CD4-positive, alpha-beta memory T cell (primary cell): ENCODE data around the gene PRLR. TPM values are rescaled to one million over a fixed set of nuclear protein-coding genes. Genes with fewer than 3 reads are reported as not detected.
A peak's percentile ranks its signal among the peaks of the same experiment; 100 is the strongest.

ENCODE experiments used
- CTCF ChIA-PET: fragments of 350-600 bp; sonication (Branson Sonifier 250); formaldehyde crosslinking; loops from one replicate; lab custom pipeline; 2021; ENCODE audit warnings: inconsistent platforms; ENCODE audit not compliant: partially characterized antibody; lab: Charles Lee
- POLR2A ChIA-PET: fragments of 350-600 bp; sonication (Branson Sonifier 250); formaldehyde crosslinking; loops from one replicate; lab custom pipeline; 2021; ENCODE audit not compliant: partially characterized antibody; lab: Charles Lee
- DNase-seq, 5 donors: peaks; one replicate each; pipeline versions ENCODE4 v3.0.0 to v3.0.0-alpha.2; 2020 to 2022; ENCODE audit warnings: mixed read lengths in 1 of 5
- H3K27ac ChIP-seq: one replicate; pipeline ENCODE4 v1.7.0; 2013; ENCODE audit warnings: low read depth, low read length
- H3K27me3 ChIP-seq: 2 replicates; pipeline ENCODE4 v1.7.0; 2013; ENCODE audit warnings: mild to moderate bottlenecking, low read length, moderate library complexity; ENCODE audit not compliant: insufficient read depth
- H3K36me3 ChIP-seq: 2 replicates; pipeline ENCODE4 v1.7.0; 2013; ENCODE audit warnings: mild to moderate bottlenecking, low read length, moderate library complexity; ENCODE audit not compliant: insufficient read depth
- H3K4me1 ChIP-seq: 2 replicates; pipeline ENCODE4 v1.7.0; 2013; ENCODE audit warnings: mild to moderate bottlenecking, low read length, moderate library complexity; ENCODE audit not compliant: insufficient read depth
- H3K4me3 ChIP-seq, 2 donors: one replicate each; pipeline ENCODE4 v1.7.0; 2013; ENCODE audit warnings: low read length in 2 of 2, mild to moderate bottlenecking in 1 of 2
- H3K9me3 ChIP-seq, 2 donors: one replicate each; pipeline ENCODE4 v1.7.0; 2013; ENCODE audit warnings: low read length in 2 of 2, control low read depth in 1 of 2; ENCODE audit not compliant: control insufficient read depth in 1 of 2
- H3K27ac Mint-ChIP-seq, 7 donors: one replicate each; pipeline ENCODE4 v1.8.0; 2020 to 2021; ENCODE audit warnings: mixed read lengths in 7 of 7, mild to moderate bottlenecking in 6 of 7, inconsistent platforms in 3 of 7, moderate library complexity in 3 of 7
- H3K27me3 Mint-ChIP-seq, 2 donors: one replicate each; pipeline ENCODE4 v1.8.0; 2020 to 2021; ENCODE audit warnings: mixed read lengths in 2 of 2
- H3K36me3 Mint-ChIP-seq, 2 donors: one replicate each; pipeline ENCODE4 v1.8.0; 2020 to 2021; ENCODE audit warnings: mixed read lengths in 2 of 2, inconsistent platforms in 1 of 2, mild to moderate bottlenecking in 1 of 2
- H3K4me1 Mint-ChIP-seq, 4 donors: one replicate each; pipeline ENCODE4 v1.8.0; 2020 to 2021; ENCODE audit warnings: mixed read lengths in 4 of 4, mild to moderate bottlenecking in 1 of 4
- H3K4me3 Mint-ChIP-seq, 8 donors: one replicate each; pipeline ENCODE4 v1.8.0; 2020 to 2021; ENCODE audit warnings: mixed read lengths in 8 of 8, mild to moderate bottlenecking in 7 of 8, moderate library complexity in 6 of 8, inconsistent platforms in 3 of 8
- H3K9me3 Mint-ChIP-seq, 8 donors: one replicate each; pipeline ENCODE4 v1.8.0; 2020 to 2021; ENCODE audit warnings: mixed read lengths in 8 of 8, mild to moderate bottlenecking in 5 of 8, inconsistent platforms in 3 of 8, moderate library complexity in 1 of 8
- intact Hi-C: fragments of 100-400 bp; cut with micrococcal nuclease; formaldehyde crosslinking; loops from one replicate; pipeline ENCODE4 v1.15.1; 2023
- polyA plus RNA-seq, 2 donors: library from polyadenylated mRNA; unstranded; fragments of 300-500 nt; fragmentation: Illumina TruSeq; gene quantifications; one replicate each; pipeline ENCODE4 v1.2.3, GENCODE V29; 2021
- total RNA-seq, 2 experiments: library from RNA; stranded (reverse); gene quantifications; one replicate each; pipeline ENCODE4 v1.2.3, GENCODE V29; 2021

PRLR gene
- total and polyA plus RNA-seq, 4 experiments from 2014 or later = not detected

- peak in 1 of 5 donors; percentile 27 for DNase-seq
- Mint-ChIP-seq H3K27me3 (peaks cover 3 to 10% of the 10 kb centered on the region in 2 donors), H3K4me1 (no peaks in the 10 kb centered on the region), H3K36me3 (no peaks in the 10 kb centered on the region), H3K27ac (no peak overlapping the region), H3K4me3 (no peak overlapping the region), H3K9me3 (no peaks in the 10 kb centered on the region)
- H3K27ac ChIP-seq = no peak overlapping the region
- no peaks in the 10 kb centered on the region for H3K27me3 ChIP-seq
- H3K9me3 ChIP-seq = no peaks in the 10 kb centered on the region
- intact Hi-C loops = no loop called here
- no peak overlapping the region for H3K4me3 ChIP-seq
- ChIA-PET CTCF (no interaction called here), POLR2A (no interaction called here)
- H3K4me1 ChIP-seq = no peaks in the 10 kb centered on the region
- H3K36me3 ChIP-seq = no peaks in the 10 kb centered on the region
Observed at GRCh38 chr5:35218981-35219380, 11.3 kb downstream of the PRLR start.

- Histone ChIP-seq H3K9me3 (no peaks in the 10 kb centered on the region), H3K4me1 (no peaks in the 10 kb centered on the region), H3K27ac (no peak overlapping the region), H3K36me3 (no peaks in the 10 kb centered on the region), H3K27me3 (no peaks in the 10 kb centered on the region), H3K4me3 (no peak overlapping the region)
- ChIA-PET POLR2A (no interaction called here), CTCF (no interaction called here)
- Mint-ChIP-seq H3K36me3 (no peaks in the 10 kb centered on the region), H3K4me3 (no peak overlapping the region), H3K27me3 (peaks cover 4 to 5% of the 10 kb centered on the region in 2 donors), H3K9me3 (no peaks in the 10 kb centered on the region), H3K27ac (no peak overlapping the region), H3K4me1 (no peaks in the 10 kb centered on the region)
- intact Hi-C loops = no loop called here
- no peak for DNase-seq
Observed at GRCh38 chr5:35214051-35214450, 16.2 kb downstream of the PRLR start.

GRCh38 chr5:35213608-35214007 is 16.7 kb downstream of the PRLR start:
- H3K4me3 Mint-ChIP-seq = no peak overlapping the region
- H3K9me3 Mint-ChIP-seq = no peaks in the 10 kb centered on the region
- H3K9me3 ChIP-seq = no peaks in the 10 kb centered on the region
- no peaks in the 10 kb centered on the region for H3K36me3 ChIP-seq
- peaks cover 4 to 5% of the 10 kb centered on the region in 2 donors for H3K27me3 Mint-ChIP-seq
- H3K4me3 ChIP-seq = no peak overlapping the region
- CTCF ChIA-PET = no interaction called here
- no peaks in the 10 kb centered on the region for H3K27me3 ChIP-seq
- DNase-seq = no peak
- H3K4me1 ChIP-seq = no peaks in the 10 kb centered on the region
- H3K27ac Mint-ChIP-seq = no peak overlapping the region
- H3K36me3 Mint-ChIP-seq = no peaks in the 10 kb centered on the region
- no peaks in the 10 kb centered on the region for H3K4me1 Mint-ChIP-seq
- POLR2A ChIA-PET = no interaction called here
- intact Hi-C loops = no loop called here
- no peak overlapping the region for H3K27ac ChIP-seq

GRCh38 chr5:35212122-35212982 is 17.9 kb downstream of the PRLR start:
- Histone ChIP-seq H3K4me3 (no peak overlapping the region), H3K36me3 (no peaks in the 10 kb centered on the region), H3K27me3 (no peaks in the 10 kb centered on the region), H3K9me3 (no peaks in the 10 kb centered on the region), H3K27ac (no peak overlapping the region), H3K4me1 (no peaks in the 10 kb centered on the region)
- no peak overlapping the region for H3K4me3 Mint-ChIP-seq
- peaks cover 10% of the 10 kb centered on the region in 2 donors for H3K27me3 Mint-ChIP-seq
- no peaks in the 10 kb centered on the region for H3K4me1 Mint-ChIP-seq
- no peak for DNase-seq
- ChIA-PET POLR2A (no interaction called here), CTCF (interaction anchor here (0.6 kb wide), 1 partner anchor 13 kb away, joined by 3 read pairs; no protein-coding TSS in a partner anchor)
- H3K27ac Mint-ChIP-seq = no peak overlapping the region
- intact Hi-C loops = no loop called here
- H3K36me3 Mint-ChIP-seq = no peaks in the 10 kb centered on the region
- H3K9me3 Mint-ChIP-seq = no peaks in the 10 kb centered on the region

GRCh38 chr5:35209862-35210261 is 20.4 kb downstream of the PRLR start:
- Mint-ChIP-seq H3K27ac (no peak overlapping the region), H3K27me3 (peaks cover 10 to 13% of the 10 kb centered on the region in 2 donors), H3K4me3 (no peak overlapping the region), H3K36me3 (no peaks in the 10 kb centered on the region), H3K9me3 (no peaks in the 10 kb centered on the region), H3K4me1 (no peaks in the 10 kb centered on the region)
- ChIA-PET CTCF (no interaction called here), POLR2A (no interaction called here)
- Histone ChIP-seq H3K9me3 (no peaks in the 10 kb centered on the region), H3K27ac (no peak overlapping the region), H3K36me3 (no peaks in the 10 kb centered on the region), H3K27me3 (no peaks in the 10 kb centered on the region), H3K4me3 (no peak overlapping the region), H3K4me1 (no peaks in the 10 kb centered on the region)
- no peak for DNase-seq
- intact Hi-C loops = no loop called here

GRCh38 chr5:35205606-35206005 is 24.7 kb downstream of the PRLR start:
- DNase-seq = no peak
- Mint-ChIP-seq H3K27ac (no peak overlapping the region), H3K36me3 (no peaks in the 10 kb centered on the region), H3K4me3 (no peak overlapping the region), H3K9me3 (no peaks in the 10 kb centered on the region), H3K4me1 (peaks cover 0 to 2% (median 0%) of the 10 kb centered on the region in 4 donors), H3K27me3 (peaks cover 16 to 20% of the 10 kb centered on the region in 2 donors)
- ChIA-PET POLR2A (no interaction called here), CTCF (no interaction called here)
- H3K9me3 ChIP-seq = no peaks in the 10 kb centered on the region
- intact Hi-C loops = no loop called here
- no peak overlapping the region for H3K27ac ChIP-seq
- no peaks in the 10 kb centered on the region for H3K4me1 ChIP-seq
- H3K4me3 ChIP-seq = no peak overlapping the region
- no peaks in the 10 kb centered on the region for H3K27me3 ChIP-seq
- H3K36me3 ChIP-seq = no peaks in the 10 kb centered on the region

- POLR2A ChIA-PET = no interaction called here
- no peaks in the 10 kb centered on the region for H3K27me3 ChIP-seq
- H3K27ac ChIP-seq = no peak overlapping the region
- H3K9me3 ChIP-seq = no peaks in the 10 kb centered on the region
- CTCF ChIA-PET = no interaction called here
- DNase-seq = no peak
- H3K27me3 Mint-ChIP-seq = peaks cover 18 to 20% of the 10 kb centered on the region in 2 donors
- no peaks in the 10 kb centered on the region for H3K4me1 ChIP-seq
- no peak overlapping the region for H3K4me3 Mint-ChIP-seq
- H3K4me1 Mint-ChIP-seq = peaks cover 0 to 2% (median 0%) of the 10 kb centered on the region in 4 donors
- H3K4me3 ChIP-seq = no peak overlapping the region
- H3K27ac Mint-ChIP-seq = no peak overlapping the region
- intact Hi-C loops = no loop called here
- H3K9me3 Mint-ChIP-seq = no peaks in the 10 kb centered on the region
- H3K36me3 Mint-ChIP-seq = no peaks in the 10 kb centered on the region
- no peaks in the 10 kb centered on the region for H3K36me3 ChIP-seq
Observed at GRCh38 chr5:35205186-35205585, 25.1 kb downstream of the PRLR start.
